Eye (tissue), 1 donor: ENCODE results near the gene IRS1.
A peak's percentile ranks its signal among the peaks of the same experiment; 100 is the strongest.

ENCODE experiments used
- DNase-seq: peaks from one replicate; pipeline ENCODE4 v3.0.0-alpha.2; 2015

IRS1 gene

GRCh38 chr2:226717719-226718118 lies 81.9 kb downstream of the IRS1 start:
- DNase-seq = no peak

DNA sequence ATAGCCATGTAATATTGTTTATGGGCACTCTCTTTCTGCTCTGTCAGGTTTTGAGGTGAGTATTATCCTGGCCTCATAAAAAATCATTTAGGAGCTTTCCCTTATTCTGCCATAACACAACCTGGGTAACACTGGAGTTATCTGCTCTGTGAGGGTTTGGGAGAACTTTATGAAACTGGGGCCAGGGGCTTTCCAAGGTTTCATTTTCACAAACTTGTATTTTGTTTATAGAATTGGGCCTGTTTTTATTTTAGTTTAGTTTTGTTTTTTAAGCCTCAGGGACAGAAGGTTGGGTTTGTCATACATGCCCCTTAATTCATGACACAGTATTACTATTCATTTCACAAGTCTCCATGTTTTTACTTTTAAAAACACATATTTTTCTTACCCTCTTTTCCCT lies 83.5 kb downstream of the IRS1 start:
- DNase-seq = no peak

DNA sequence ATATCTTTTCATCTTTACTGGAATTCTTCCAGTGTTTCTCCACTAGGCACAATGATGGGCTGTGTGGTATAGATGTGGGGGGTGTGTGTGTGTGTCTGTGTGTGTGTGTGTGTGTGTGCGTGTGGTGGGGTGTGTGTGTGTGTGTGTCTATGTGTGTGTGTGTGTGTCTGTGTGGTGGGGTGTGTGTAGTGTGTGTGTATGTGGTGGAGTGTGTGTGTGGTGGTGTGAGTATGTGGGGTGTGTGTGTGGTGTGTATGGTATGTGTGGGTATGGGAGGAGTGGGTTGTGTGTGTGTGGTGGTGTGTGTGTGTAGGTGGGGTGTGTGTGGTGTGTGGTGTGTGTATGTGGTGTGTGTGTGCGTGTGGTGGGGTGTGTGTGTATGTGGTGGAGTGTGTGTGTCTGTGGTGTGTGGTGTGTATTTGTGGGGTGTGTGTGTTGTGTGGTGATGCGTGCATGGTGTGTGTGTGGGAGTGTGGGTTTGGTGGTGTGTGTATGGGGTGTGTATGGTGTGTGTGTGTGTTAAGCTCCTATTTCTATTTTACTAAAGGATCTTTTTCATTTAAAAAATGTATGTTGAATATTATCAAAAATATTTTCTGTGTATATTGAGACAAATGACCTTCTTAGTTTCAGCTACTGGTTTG lies 84.2 kb downstream of the IRS1 start:
- DNase-seq = no peak

- DNase-seq = no peak
These were observed 86.7 kb downstream of the IRS1 start for GRCh38 chr2:226712941-226713340.

- no peak for DNase-seq
These were observed 87.9 kb downstream of the IRS1 start for GRCh38 chr2:226711606-226712296.

GRCh38 chr2:226707499-226707898 lies 92.1 kb downstream of the IRS1 start:
- DNase-seq = no peak

GRCh38 chr2:226705965-226706364 lies 93.7 kb downstream of the IRS1 start:
- no peak for DNase-seq

GRCh38 chr2:226705133-226705886 lies 94.3 kb downstream of the IRS1 start:
- DNase-seq = no peak

GRCh38 chr2:226703514-226703913 lies 96.1 kb downstream of the IRS1 start:
- DNase-seq = peak; percentile 41

DNA sequence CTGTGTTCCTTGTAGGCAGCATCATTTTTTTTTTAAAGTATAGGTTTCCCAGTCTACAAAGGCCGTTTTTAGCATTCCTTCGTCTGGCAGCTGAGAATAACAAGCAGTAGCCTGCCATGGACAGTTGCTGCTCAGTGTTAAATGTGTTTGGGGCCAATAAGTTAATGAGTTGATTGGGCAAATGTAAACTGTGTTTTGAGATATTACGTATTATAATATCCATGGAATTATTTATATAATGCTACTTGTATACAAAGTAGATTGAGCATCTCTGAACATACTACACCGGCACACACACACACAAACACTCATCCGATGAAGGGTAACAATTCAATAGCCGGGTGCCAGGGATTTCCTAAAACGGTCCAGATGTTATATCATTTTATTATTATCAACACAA lies 97.2 kb downstream of the IRS1 start:
- no peak for DNase-seq

GRCh38 chr2:226701052-226701451 lies 98.6 kb downstream of the IRS1 start:
- DNase-seq = no peak

DNA sequence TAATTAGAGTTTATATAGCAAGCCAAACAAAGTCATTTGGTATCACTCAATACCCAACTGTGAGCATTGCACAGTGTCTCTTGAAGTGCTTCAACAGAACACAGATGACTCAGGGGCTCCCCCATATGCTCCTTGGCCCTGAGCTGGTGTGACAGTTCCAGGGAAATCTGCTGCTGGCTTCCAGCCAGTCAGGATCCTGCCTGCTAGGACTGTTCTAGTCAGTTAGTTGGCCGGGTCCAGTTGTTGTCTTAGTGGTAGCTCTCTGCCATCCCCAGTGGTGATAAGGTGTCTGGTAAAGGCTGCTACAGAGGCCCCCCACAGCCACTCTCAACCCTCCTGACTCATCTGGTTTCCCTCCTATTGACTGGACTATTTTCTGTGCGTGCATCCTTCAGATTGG lies 100.3 kb downstream of the IRS1 start:
- no peak for DNase-seq

GRCh38 chr2:226698671-226699070 lies 100.9 kb downstream of the IRS1 start:
- no peak for DNase-seq

- DNase-seq = no peak
These were observed 104.9 kb downstream of the IRS1 start for GRCh38 chr2:226694586-226695284.

- DNase-seq = no peak
These were observed 105.5 kb downstream of the IRS1 start for GRCh38 chr2:226694149-226694548.

- DNase-seq = no peak
These were observed 106.1 kb downstream of the IRS1 start for GRCh38 chr2:226693521-226693920.

DNA sequence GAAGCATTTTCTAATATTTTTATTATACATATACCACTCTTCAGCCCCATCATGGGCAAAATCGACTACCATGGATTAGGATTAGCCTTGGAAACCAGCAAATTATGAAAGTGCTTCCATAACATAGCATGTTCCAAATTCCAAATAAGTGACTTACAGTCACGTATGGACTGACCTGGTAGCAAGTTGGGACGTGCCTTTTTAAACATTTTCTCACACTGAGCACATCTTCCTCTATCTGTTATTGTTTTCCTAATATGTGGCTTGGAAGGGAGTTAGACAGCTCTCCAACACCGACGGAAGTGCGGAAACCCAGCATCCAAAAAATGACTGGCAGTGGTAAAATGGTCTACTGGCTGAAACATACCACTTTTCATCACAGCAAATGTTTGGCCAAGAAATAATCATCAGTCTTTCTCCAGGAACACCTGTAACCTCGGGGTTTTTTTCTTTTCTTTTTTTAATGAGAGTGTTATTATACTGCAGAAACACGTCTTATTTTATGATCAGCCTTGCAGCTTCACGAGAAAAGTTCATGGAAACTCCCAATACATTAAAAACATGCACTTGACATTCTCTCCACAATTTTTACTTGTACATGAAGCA lies 107.0 kb downstream of the IRS1 start:
- no peak for DNase-seq

GRCh38 chr2:226691255-226691654 lies 108.4 kb downstream of the IRS1 start:
- DNase-seq = no peak

GRCh38 chr2:226690461-226691024 lies 109.1 kb downstream of the IRS1 start:
- DNase-seq = peak; percentile 40

GRCh38 chr2:226687641-226688253 lies 111.9 kb downstream of the IRS1 start:
- DNase-seq = no peak

DNA sequence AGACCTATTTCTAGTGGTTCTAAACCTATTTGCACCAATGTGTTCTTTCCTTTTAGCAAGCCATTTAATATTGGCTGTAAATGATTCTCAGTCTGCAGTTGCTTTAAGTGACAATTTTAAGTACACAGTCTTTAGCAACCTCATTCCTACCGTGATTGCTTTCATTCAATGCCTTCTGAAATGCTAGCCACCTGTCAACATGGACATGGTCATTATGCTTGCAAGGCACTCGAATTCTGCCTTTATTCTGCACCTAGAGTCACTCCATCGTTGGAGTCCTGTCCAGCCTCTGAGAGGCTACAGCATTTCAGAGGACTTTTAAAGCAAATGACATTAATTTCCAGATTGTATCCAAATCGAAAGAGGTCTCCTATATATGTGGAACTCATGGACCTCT lies 115.1 kb downstream of the IRS1 start:
- DNase-seq = no peak

DNA sequence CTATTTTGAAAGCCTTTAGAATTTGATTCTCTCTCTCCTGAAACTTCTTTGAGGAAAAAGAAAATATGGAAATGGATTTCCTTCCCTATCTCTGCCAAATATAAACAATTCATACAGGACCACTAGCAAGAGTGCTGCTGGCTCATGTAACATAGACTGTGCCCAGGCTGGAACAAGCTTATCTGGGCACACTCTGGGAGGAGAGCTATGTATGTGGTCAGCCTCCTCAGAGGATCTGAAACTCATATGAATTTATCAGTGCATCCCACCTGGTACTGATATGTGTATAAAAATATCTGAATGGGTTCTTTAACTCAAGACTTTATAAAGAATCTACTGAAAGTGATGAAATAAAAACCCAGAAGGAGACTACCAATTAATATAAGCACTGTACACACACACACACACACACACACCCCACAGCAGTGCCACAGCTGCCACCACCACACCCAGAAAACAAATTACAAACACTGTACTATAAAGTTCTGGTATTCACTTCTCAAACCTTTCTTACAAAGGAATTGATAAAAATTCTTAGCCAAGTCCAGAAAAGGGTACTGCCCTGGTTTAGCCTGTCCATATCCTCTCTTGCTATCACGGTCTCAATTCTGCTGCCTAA lies 115.6 kb downstream of the IRS1 start:
- no peak for DNase-seq
